H1 (cell line): ENCODE measurements around the gene TRAPPC6A. TPM values are rescaled to one million over a fixed set of nuclear protein-coding genes. Genes with fewer than 3 reads are reported as not detected.

Experiments used
- CTCF ChIA-PET: fragments of 300-600 bp; sonication (Branson Sonifier 250); formaldehyde crosslinking; loops from one replicate; lab custom pipeline; 2021; ENCODE audit not compliant: partially characterized antibody; lab: Charles Lee
- POLR2A ChIA-PET: fragments of 300-600 bp; sonication (Branson Sonifier 250); formaldehyde crosslinking; loops from one replicate; lab custom pipeline; 2021; ENCODE audit warnings: inconsistent platforms; ENCODE audit not compliant: partially characterized antibody; lab: Charles Lee
- DNase-seq, 2 experiments: peaks; one replicate each; pipeline versions ENCODE4 v3.0.0 to v3.0.0-alpha.2; 2010 to 2022; ENCODE audit warnings: low spot score in 2 of 2, low read depth in 1 of 2, mixed read lengths in 1 of 2
- FAIRE-seq: peaks from 2 replicates; lab custom pipeline; 2011; peaks lifted over from hg19 to GRCh38; lab: Jason Lieb, UNC
- H2AFZ ChIP-seq: 2 replicates; pipeline ENCODE4 v1.8.1; 2012; ENCODE audit warnings: low read length, inconsistent platforms
- H2AK5ac ChIP-seq: 2 replicates; pipeline ENCODE4 v1.6.1; 2013; ENCODE audit warnings: low read depth, low read length
- H2BK120ac ChIP-seq: replicated peaks from 2 replicates; pipeline ENCODE3; 2013; ENCODE audit warnings: low read depth, low read length, inconsistent platforms
- H2BK12ac ChIP-seq: 2 replicates; pipeline ENCODE4 v1.6.1; 2013; ENCODE audit warnings: low read depth, low read length
- H2BK15ac ChIP-seq: 2 replicates; pipeline ENCODE4 v1.6.1; 2013; ENCODE audit warnings: low read length
- H2BK20ac ChIP-seq: 2 replicates; pipeline ENCODE4 v1.6.1; 2013; ENCODE audit warnings: low read length
- H2BK5ac ChIP-seq: 2 replicates; pipeline ENCODE4 v1.6.1; 2013; ENCODE audit warnings: low read depth, low read length
- H3K14ac ChIP-seq: 2 replicates; pipeline ENCODE4 v1.6.1; 2013; ENCODE audit warnings: inconsistent platforms; ENCODE audit not compliant: insufficient read length
- H3K18ac ChIP-seq: 2 replicates; pipeline ENCODE4 v1.6.1; 2013; ENCODE audit warnings: low read length; ENCODE audit errors: extremely low read depth
- H3K23ac ChIP-seq: 2 replicates; pipeline ENCODE4 v1.6.1; 2013; ENCODE audit warnings: inconsistent platforms; ENCODE audit not compliant: insufficient read length
- H3K23me2 ChIP-seq: 2 replicates; pipeline ENCODE4 v1.6.1; 2013; ENCODE audit warnings: low read depth, low read length
- H3K27ac ChIP-seq: 2 replicates; pipeline ENCODE4 v1.6.1; 2011; ENCODE audit warnings: low read depth, low read length, inconsistent platforms
- H3K27me3 ChIP-seq, 4 experiments: replicated peaks in 1 of 4; 1 replicate in 1 of 4; 2 replicates in 3 of 4; pipeline versions ENCODE4 v1.6.1 to v1.8.1; 2011 to 2013; ENCODE audit warnings: low read length in 3 of 4, mild to moderate bottlenecking in 3 of 4, inconsistent platforms in 2 of 4, mixed read lengths in 2 of 4, moderate library complexity in 1 of 4; ENCODE audit not compliant: control insufficient read depth in 3 of 4, insufficient read depth in 3 of 4; ENCODE audit errors: extremely low read depth in 1 of 4
- H3K36me3 ChIP-seq, 4 experiments: 2 replicates each; pipeline versions ENCODE4 v1.6.1 to v1.8.1; 2011 to 2013; ENCODE audit warnings: mild to moderate bottlenecking in 4 of 4, low read length in 3 of 4, moderate library complexity in 2 of 4, control low read depth in 1 of 4, inconsistent platforms in 1 of 4; ENCODE audit not compliant: insufficient read depth in 4 of 4, control insufficient read depth in 2 of 4
- H3K4ac ChIP-seq: replicated peaks from 2 replicates; pipeline ENCODE3; 2013; ENCODE audit warnings: low read length, low read depth, mixed read lengths, inconsistent platforms; ENCODE audit not compliant: insufficient read length
- H3K4me1 ChIP-seq, 4 experiments: replicated peaks in 1 of 4; 1 replicate in 1 of 4; 2 replicates in 3 of 4; pipeline versions ENCODE4 v1.6.1 to v1.8.1; 2011 to 2013; ENCODE audit warnings: low read length in 3 of 4, inconsistent platforms in 2 of 4, mixed read lengths in 1 of 4; ENCODE audit not compliant: insufficient read depth in 4 of 4, control insufficient read depth in 3 of 4
- H3K4me2 ChIP-seq, 2 experiments: 2 replicates each; pipeline versions ENCODE4 v1.6.1 to v1.8.1; 2011 to 2013; ENCODE audit warnings: low read depth in 2 of 2, low read length in 2 of 2, control low read depth in 1 of 2, inconsistent platforms in 1 of 2, mild to moderate bottlenecking in 1 of 2; ENCODE audit not compliant: insufficient read depth in 1 of 2
- H3K4me3 ChIP-seq, 4 experiments: fragments of 200-600, 300-600 bp in 1 of 4; sonication (generic), shearing (Covaris generic), sonication (Bioruptor Twin) in 1 of 4; 2 replicates each; pipeline versions ENCODE4 v1.5.1 to v1.8.1; 2011 to 2016; ENCODE audit warnings: low read length in 4 of 4, low read depth in 3 of 4, control low read depth in 2 of 4, inconsistent platforms in 2 of 4, mild to moderate bottlenecking in 2 of 4, mixed read lengths in 1 of 4, moderate library complexity in 1 of 4; ENCODE audit not compliant: insufficient read depth in 2 of 4; ENCODE audit errors: extremely low read depth in 1 of 4
- H3K56ac ChIP-seq: replicated peaks from 2 replicates; pipeline ENCODE3; 2013; ENCODE audit warnings: low read depth, mild to moderate bottlenecking, mixed read lengths, low read length, inconsistent platforms; ENCODE audit not compliant: insufficient read length
- H3K79me1 ChIP-seq: 2 replicates; pipeline ENCODE4 v1.6.1; 2013; ENCODE audit warnings: low read depth, low read length, control low read depth
- H3K79me2 ChIP-seq, 2 experiments: 2 replicates each; pipeline versions ENCODE4 v1.6.1 to v1.8.1; 2012 to 2013; ENCODE audit warnings: low read length in 2 of 2, mild to moderate bottlenecking in 2 of 2, inconsistent platforms in 1 of 2; ENCODE audit not compliant: insufficient read depth in 2 of 2, control insufficient read depth in 1 of 2
- H3K9ac ChIP-seq, 4 experiments: replicated peaks in 1 of 4; 1 replicate in 1 of 4; 2 replicates in 3 of 4; pipeline versions ENCODE4 v1.6.1 to v1.8.1; 2011 to 2013; ENCODE audit warnings: low read depth in 3 of 4, low read length in 3 of 4, control low read depth in 2 of 4, mild to moderate bottlenecking in 2 of 4, moderate library complexity in 2 of 4, inconsistent platforms in 1 of 4; ENCODE audit errors: extremely low read depth in 1 of 4
- H3K9me3 ChIP-seq, 2 experiments: 2 replicates each; pipeline versions ENCODE4 v1.6.1 to v1.8.1; 2012 to 2013; ENCODE audit warnings: mild to moderate bottlenecking in 2 of 2, moderate library complexity in 2 of 2, control low read depth in 1 of 2, inconsistent platforms in 1 of 2, low read depth in 1 of 2, low read length in 1 of 2, mixed read lengths in 1 of 2; ENCODE audit not compliant: insufficient read depth in 2 of 2
- H4K20me1 ChIP-seq, 2 experiments: replicated peaks in 1 of 2; 2 replicates each; pipeline versions ENCODE3 to v1.8.1; 2011 to 2013; ENCODE audit warnings: inconsistent platforms in 2 of 2, low read length in 2 of 2, mild to moderate bottlenecking in 1 of 2; ENCODE audit not compliant: insufficient read depth in 2 of 2, control insufficient read depth in 1 of 2
- H4K5ac ChIP-seq: 2 replicates; pipeline ENCODE4 v1.6.1; 2013; ENCODE audit warnings: low read length, low read depth, mixed read lengths, inconsistent platforms; ENCODE audit not compliant: insufficient read length
- H4K8ac ChIP-seq: 2 replicates; pipeline ENCODE4 v1.8.0; 2013; ENCODE audit warnings: mild to moderate bottlenecking, moderate library complexity, low read length, inconsistent platforms; ENCODE audit not compliant: insufficient read depth; ENCODE audit errors: extremely low read depth
- H4K91ac ChIP-seq: replicated peaks from 2 replicates; pipeline ENCODE3; 2013; ENCODE audit warnings: low read length, mixed read lengths, inconsistent platforms; ENCODE audit not compliant: insufficient read length
- CTBP2 ChIP-seq: IDR thresholded peaks from 2 replicates; pipeline ENCODE4 v1.7.0; 2011; ENCODE audit warnings: borderline replicate concordance, mild to moderate bottlenecking, moderate library complexity, mixed read lengths, low read length; ENCODE audit not compliant: insufficient read depth, insufficient read length
- GABPA ChIP-seq: IDR thresholded peaks from 2 replicates; pipeline ENCODE4 v1.6.1; 2011; ENCODE audit warnings: mild to moderate bottlenecking, low read length, moderate library complexity, borderline replicate concordance; ENCODE audit not compliant: insufficient read depth
- KDM1A ChIP-seq: fragments of 200-600, 300-600 bp; sonication (generic); IDR thresholded peaks from 2 replicates; pipeline ENCODE4 v1.7.1; 2016; ENCODE audit warnings: mild to moderate bottlenecking, low read length, borderline replicate concordance
- MAFK ChIP-seq: IDR thresholded peaks from 2 replicates; pipeline ENCODE4 v1.6.1; 2012; ENCODE audit warnings: low read depth, mild to moderate bottlenecking, improper control_type of control experiment, low read length
- RAD21 ChIP-seq, 2 experiments: IDR thresholded peaks in 1 of 2; conservative IDR thresholded peaks in 1 of 2; 2 replicates each; pipeline ENCODE4 v1.6.1; 2011; ENCODE audit warnings: low read depth in 2 of 2, low read length in 2 of 2, improper control_type of control experiment in 1 of 2, inconsistent platforms in 1 of 2, mild to moderate bottlenecking in 1 of 2, moderate library complexity in 1 of 2
- SUZ12 ChIP-seq: fragments of 200-600 bp; sonication (generic); IDR thresholded peaks from 2 replicates; pipeline ENCODE4 v1.6.1; 2012; ENCODE audit warnings: mild to moderate bottlenecking, inconsistent platforms, low read length, moderate library complexity, mixed read lengths
- TAF7 ChIP-seq: optimal IDR thresholded peaks from 2 replicates; pipeline ENCODE3; 2011; ENCODE audit warnings: low read depth, mild to moderate bottlenecking, inconsistent platforms, low read length, moderate library complexity, borderline replicate concordance
- WGBS, 2 experiments: shearing (Covaris generic) in 1 of 2; methylation state at CpG; one replicate each; pipeline versions ENCODE4 v1.1.6 to v1.1.7; 2013 to 2015; ENCODE audit warnings: low lambda C conversion rate in 2 of 2, mixed read lengths in 2 of 2, inconsistent platforms in 1 of 2, low coverage in 1 of 2, missing lambda C conversion rate in 1 of 2; ENCODE audit not compliant: insufficient replicate concordance in 2 of 2, insufficient coverage in 1 of 2, insufficient read length in 1 of 2; ENCODE audit errors: extremely low coverage in 1 of 2, missing lambda C conversion rate in 1 of 2; 5-methylcytosine and 5-hydroxymethylcytosine counted together
- polyA plus RNA-seq, 7 experiments: library from polyadenylated mRNA; depleted of rRNA in 3 of 7; stranded (reverse) in 5 of 7; unstranded in 2 of 7; fragments of >200 nt in 5 of 7; fragments of 200-250 nt in 2 of 7; gene quantifications; 1 replicate in 5 of 7; 2 replicates in 1 of 7; 4 replicates in 1 of 7; pipeline versions ENCODE4 v1.2.1 to v1.2.3, GENCODE V29; 2011 to 2013; ENCODE audit warnings: missing spikeins in 2 of 7, mixed read lengths in 2 of 7
- total RNA-seq: library from RNA; stranded (reverse); fragmentation: NEBNext Ultra II Directional; extraction: Animal tissue kit (Norgen Biotek cat#: 25700); gene quantifications from 2 replicates; pipeline ENCODE4 v1.2.1, GENCODE V29; 2021
- TF ChIP-seq, protein P1 (sequence below), 3 experiments: IDR thresholded peaks; 1 replicate in 2 of 3; 2 replicates in 1 of 3; pipeline versions ENCODE4 v1.5.1 to v1.6.1; 2011; ENCODE audit warnings: low read length in 3 of 3, mild to moderate bottlenecking in 3 of 3, inconsistent platforms in 2 of 3, low read depth in 1 of 3, moderate library complexity in 1 of 3; ENCODE audit not compliant: insufficient read depth in 1 of 3; ENCODE audit errors: control extremely low read depth in 1 of 3

TRAPPC6A gene
- total and polyA plus RNA-seq, 2 of the 8 experiments (the other 6 are each of a cell fraction or from before 2014, with no cell fraction given) = 31.8 to 130 TPM

- Histone ChIP-seq H2AFZ (no peak overlapping the region), H3K27me3 (peaks cover 16 to 49% (median 41%) of the 10 kb centered on the region in 4 experiments), H3K4me3 (no peak overlapping the region), H4K20me1 (peaks cover 0 to 10% of the 10 kb centered on the region in 2 experiments), H3K14ac (no peak overlapping the region), H3K27ac (no peak overlapping the region), H3K56ac (no peak overlapping the region), H3K18ac (no peak overlapping the region), H4K8ac (no peak overlapping the region), H3K4ac (no peak overlapping the region), H3K23me2 (peaks cover 9% of the 10 kb centered on the region; the same call in 1 of the 2 replicates), H4K91ac (no peak overlapping the region), H3K79me2 (no peaks in the 10 kb centered on the region), H3K36me3 (0 out of 8 replicates have a peak, but pooled peaks cover 0 to 2% (median 0%) of the 10 kb centered on the region in 4 experiments), H3K9ac (no peak overlapping the region), H2BK12ac (peak overlapping the region; percentile 50; the same call in 1 of the 2 replicates), H2BK15ac (no peak overlapping the region), H3K23ac (no peak overlapping the region), H3K4me1 (peaks cover 0 to 19% (median 7%) of the 10 kb centered on the region in 4 experiments; a peak in 6 of 7 replicates), H4K5ac (no peak overlapping the region), H2AK5ac (no peak overlapping the region), H2BK5ac (no peak overlapping the region), H3K9me3 (peaks cover 0 to 8% of the 10 kb centered on the region in 2 experiments; a peak in 1 of 4 replicates), H2BK120ac (no peak overlapping the region), H2BK20ac (no peak overlapping the region), H3K4me2 (no peak overlapping the region), H3K79me1 (no peaks in the 10 kb centered on the region)
- no peak for DNase-seq
- POLR2A ChIA-PET = interaction anchor here (1.2 to 3.3 kb wide), 3 partner anchors 9 to 147 kb away, joined by 3 to 21 read pairs (median 7); no protein-coding TSS in a partner anchor
- no peak for FAIRE-seq
- 84% methylated on average over 11 of the region's 11 CpGs; no CpG with 5 or more reads in 1 of the 2 experiments for WGBS, 2 experiments
- CTCF ChIA-PET = interaction anchor here (0.6 to 2.1 kb wide), 9 partner anchors 10 to 183 kb away, joined by 3 to 10 read pairs (median 4); no protein-coding TSS in a partner anchor
- no peak for TF ChIP-seq GABPA
- TF ChIP-seq MAFK = no peak
- TF ChIP-seq KDM1A = no peak
- TF ChIP-seq SUZ12 = no peak
- no peak for TF ChIP-seq TAF7
- TF ChIP-seq RAD21 (IDR thresholded peaks at IDR 0.05 in 1 of 2, conservative IDR thresholded peaks at IDR 0.05 in 1 of 2; ENCODE audit: low read depth in 2 of 2, low read length in 2 of 2) = no peak
- no peak for TF ChIP-seq CTBP2
- TF ChIP-seq, protein P1, sequence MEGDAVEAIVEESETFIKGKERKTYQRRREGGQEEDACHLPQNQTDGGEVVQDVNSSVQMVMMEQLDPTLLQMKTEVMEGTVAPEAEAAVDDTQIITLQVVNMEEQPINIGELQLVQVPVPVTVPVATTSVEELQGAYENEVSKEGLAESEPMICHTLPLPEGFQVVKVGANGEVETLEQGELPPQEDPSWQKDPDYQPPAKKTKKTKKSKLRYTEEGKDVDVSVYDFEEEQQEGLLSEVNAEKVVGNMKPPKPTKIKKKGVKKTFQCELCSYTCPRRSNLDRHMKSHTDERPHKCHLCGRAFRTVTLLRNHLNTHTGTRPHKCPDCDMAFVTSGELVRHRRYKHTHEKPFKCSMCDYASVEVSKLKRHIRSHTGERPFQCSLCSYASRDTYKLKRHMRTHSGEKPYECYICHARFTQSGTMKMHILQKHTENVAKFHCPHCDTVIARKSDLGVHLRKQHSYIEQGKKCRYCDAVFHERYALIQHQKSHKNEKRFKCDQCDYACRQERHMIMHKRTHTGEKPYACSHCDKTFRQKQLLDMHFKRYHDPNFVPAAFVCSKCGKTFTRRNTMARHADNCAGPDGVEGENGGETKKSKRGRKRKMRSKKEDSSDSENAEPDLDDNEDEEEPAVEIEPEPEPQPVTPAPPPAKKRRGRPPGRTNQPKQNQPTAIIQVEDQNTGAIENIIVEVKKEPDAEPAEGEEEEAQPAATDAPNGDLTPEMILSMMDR (IDR thresholded peaks at IDR 0.05; ENCODE audit: control extremely low read depth in 1 of 3, insufficient read depth in 1 of 3, low read depth in 1 of 3, low read length in 3 of 3) = no peak
Measured at GRCh38 chr19:45156011-45156630, 21.9 kb downstream of the TRAPPC6A start.
